Stimulated activated CD8-positive, alpha-beta memory T cell treated with anti-CD3 and anti-CD28 coated beads, Interleukin-15, amount 100 ng/mL, for 48 hours (primary cell): ENCODE measurements around the gene OPALIN.

Experiments used
- DNase-seq, 2 donors: peaks; one replicate each; pipeline ENCODE4 v3.0.0-alpha.2; 2020; ENCODE audit warnings: low read depth in 2 of 2

Gene OPALIN, protein sequence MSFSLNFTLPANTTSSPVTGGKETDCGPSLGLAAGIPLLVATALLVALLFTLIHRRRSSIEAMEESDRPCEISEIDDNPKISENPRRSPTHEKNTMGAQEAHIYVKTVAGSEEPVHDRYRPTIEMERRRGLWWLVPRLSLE

DNA sequence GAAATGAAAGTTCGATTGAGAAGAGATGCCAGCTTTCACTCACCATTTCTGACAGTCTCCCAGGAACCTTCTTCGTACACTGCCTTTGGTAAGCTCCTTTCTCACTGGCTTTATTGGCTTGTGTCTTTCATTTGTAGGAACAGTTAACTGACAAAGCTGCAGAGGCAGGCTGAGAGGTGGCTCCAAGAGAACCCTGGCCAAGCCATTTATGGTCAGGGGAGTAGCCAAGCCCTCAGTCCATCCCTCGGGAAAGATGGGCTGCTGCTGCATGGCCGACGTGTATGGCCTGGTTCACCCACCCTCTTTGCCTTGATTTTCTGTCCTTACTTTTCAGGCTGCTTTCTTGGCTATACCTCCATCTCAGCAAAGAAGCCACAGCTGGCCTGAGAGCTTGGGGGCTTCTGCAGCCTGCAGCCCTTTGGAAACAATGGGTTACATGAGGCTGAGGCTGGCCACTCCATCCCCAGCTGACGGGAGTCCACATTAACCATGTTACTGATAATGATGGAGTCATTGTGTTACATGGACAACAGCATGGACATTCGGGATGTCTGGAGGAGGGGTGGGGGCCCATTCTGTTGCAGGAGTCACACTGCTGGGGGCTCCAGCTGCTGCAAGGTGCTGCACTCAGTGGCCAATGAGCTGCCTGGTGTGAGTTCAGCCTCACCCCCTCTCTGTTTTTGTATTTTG, at the start of gene OPALIN:
OPALIN (minus strand) TSS at position 152 of the 690 bp plus-strand sequence; CDS start at position 46, 106 bp downstream.
- no peak for DNase-seq

DNA sequence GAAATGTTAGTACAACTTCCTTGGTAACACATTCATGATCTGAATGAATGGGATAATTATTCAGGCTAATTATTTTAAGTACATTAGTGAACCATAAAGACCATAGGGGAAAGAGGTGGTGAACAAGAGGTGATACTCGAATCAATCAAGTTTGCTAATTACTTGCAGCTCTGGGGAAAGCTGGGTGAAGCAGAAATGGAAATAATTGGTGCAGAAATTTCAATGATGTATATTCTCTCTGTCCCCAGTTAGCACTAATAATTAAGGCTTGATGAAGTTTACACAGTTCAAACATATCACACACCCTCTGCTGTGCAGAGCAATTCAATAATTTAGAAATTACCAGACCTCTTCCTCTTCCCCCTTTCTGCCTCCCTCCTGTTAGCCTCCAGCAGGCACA, 49.4 kb upstream of the OPALIN start:
- no peak for DNase-seq

DNA sequence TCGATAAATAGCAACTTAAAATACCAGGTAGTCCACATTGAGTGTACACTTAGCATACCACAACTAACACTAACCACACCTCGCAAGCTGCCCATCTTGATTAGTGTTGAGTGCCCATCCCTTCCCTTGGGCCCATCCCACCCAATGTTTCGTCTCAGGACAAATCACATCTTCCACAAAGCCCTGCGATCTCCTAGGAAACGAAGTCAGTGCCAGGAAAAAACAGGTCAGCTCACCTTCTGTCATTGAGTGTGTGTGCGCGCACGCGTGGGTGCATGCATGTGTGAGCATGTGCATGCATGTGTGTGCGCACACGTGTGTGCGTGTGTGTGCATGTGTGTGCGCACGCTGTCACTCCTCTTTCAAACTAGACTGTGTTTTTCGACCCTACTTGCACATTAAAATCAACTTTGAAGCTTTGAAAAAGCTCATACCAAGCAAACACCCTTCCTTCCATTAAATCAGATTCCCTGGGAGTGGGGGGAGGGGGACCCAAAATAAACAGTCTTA, 48.8 kb upstream of the OPALIN start:
- no peak for DNase-seq

DNA sequence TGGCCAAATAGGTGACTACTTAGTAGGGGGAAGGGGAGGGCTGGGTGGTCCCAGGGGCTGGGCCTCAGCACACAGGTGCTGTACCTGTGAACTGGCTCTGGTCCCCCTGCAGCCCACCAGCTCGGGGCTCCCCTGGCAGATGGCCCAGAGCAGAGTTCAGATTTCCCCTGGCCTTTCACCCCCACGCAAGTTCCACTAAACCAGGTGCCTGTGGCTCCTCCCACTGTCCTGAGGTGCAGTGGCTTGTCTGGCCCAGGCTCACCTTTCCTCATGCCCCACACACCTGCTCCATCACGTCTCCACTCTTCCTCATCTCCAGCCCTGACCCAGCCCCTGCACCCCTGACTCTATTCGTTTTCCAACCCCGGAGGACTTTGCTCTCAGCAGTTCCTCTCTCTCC, 47.3 kb upstream of the OPALIN start:
- DNase-seq: no peak

DNA sequence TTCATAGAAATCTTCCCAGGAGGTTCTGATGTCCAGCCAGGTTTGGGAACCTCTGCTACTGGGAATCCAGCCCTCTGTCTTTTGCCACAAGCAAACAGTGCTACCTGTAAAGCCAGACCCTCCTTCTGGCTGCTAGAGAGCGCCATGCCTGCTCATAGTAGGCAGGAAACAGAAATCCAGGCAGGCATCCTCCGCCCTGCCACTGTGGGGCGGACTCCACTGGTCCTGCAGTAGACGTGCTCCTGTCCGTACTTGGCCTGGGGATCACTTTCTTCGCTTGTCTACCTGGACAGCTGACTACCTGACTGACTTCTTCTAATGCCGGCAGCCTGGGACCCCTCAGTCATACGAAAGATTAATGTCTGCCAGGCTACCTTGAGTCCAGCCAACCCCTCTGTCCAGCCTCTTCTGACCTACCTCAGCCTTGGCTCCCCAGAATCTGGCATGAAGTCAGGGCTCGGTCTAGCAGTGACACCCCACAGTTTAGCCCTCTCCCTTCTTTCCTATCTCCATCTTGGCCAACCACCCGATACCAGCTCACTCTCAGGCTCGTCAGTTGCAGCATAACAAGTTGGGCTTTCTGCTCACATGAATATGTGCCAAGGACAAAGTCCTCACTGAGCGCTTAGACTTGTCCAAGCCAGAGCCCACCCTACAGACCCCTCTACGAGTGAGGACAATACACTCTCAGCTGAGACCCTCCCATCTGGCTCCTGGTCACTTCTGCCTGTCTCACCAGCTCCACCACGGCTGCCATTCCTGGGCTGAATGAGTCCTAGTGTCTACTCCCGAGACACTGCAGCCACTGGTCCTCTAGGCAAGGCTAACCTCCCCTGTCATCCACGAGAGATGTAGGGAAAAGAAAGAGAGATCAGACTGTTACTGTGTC, 43.9 kb upstream of the OPALIN start:
- no peak for DNase-seq

DNA sequence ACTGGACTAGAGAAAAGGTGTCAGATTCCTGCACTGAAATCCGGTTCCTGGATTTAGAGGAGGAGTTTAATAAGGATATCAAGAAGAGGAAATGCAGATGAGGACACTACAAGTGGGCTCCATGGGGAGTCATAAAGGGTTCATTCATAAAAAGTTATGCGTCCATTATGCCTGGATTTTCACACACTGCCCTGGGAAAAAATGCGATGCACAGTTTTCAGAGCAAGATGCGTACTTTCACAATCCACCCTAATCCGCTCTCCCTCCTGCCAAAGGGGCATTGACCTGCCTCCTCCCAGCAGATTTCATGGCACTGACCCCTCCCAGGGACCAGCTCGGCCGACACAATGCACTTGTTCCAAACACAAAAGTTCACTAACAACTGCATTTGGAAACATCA, 42.2 kb upstream of the OPALIN start:
- no peak for DNase-seq

DNA sequence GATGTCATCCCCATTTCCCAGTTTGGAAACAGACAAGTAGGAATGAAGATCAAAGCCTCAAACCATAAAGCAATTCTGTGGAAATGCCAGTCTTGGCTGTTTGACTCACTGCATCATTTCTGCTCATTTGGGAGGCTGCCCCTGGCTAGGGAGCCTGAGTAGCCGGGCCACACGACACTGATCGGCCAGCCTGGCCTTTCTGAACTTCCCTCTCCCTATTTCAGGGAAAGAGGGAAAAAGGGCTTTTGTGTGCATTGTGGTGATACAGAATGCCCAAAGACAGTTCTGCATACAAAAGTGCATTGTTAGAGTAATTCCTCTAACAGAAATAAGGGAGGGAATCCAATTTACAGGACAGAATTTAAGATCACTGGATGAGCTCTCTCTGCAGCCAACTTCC, 41.7 kb upstream of the OPALIN start:
- DNase-seq: no peak

DNA sequence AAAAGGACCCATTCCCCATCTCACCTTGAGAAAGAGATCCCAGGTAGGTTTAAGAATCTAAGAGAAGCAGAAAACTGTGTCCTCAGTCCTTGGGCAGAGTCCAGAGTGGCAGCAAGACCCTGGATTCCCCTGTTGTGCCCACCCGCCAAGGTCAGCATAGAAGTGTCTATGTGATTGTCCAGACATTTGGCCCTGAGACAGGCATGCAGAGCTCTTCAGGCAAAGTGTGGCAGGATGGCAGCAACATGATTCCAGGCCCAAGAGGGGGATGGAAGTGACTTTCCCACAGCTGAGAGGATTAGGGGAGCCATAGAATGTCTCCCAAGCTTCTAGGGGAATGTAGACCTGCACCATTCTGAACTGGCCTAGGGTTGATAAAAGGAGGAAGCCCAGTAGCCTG, 39.1 kb upstream of the OPALIN start:
- DNase-seq: no peak

DNA sequence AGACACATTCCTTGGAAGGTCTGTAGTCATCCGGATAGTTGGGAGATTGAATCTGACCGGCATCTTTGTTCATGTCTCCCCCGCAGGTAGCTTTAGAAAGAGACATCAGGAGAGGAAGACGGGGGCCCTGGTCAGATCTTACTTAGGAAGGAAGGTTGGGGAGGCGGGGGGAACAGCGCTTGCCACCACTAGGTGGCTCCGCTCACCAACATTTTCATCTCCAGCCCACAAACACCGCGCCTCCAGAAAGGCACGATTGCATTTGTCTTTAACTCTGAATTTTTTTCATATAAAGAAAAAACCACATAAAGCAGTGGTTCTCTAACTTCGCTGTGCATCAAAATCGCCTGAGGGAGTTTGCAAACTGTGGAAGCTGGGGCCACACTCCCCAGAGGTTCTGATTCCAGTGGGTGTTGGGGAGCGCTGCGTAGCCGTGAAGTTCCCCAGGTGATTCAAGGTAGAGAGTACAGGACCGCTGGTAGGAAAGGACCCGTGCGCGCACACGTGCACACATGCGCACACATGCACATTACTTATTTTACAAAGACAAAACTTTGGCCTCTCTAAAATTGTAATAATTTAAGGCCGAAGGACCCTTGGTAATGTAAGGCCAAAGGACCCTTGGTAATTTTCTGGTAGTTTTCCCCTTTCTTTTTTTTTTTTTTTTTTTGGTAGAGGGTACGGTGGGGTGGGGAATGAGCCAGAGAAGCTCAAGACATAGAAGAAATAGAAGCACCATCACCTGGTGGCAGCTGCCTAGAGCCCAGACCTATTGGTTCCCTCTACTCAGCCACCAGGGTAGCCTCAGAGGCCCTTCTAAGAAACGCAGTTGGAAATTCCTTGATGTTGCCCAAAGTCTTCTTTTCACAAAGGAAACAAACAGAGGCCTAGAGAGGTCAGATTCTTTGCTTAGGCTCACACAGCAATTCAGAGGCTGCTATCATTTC, 37.4 kb upstream of the OPALIN start:
- peak; percentile 27 to 30 for DNase-seq

DNA sequence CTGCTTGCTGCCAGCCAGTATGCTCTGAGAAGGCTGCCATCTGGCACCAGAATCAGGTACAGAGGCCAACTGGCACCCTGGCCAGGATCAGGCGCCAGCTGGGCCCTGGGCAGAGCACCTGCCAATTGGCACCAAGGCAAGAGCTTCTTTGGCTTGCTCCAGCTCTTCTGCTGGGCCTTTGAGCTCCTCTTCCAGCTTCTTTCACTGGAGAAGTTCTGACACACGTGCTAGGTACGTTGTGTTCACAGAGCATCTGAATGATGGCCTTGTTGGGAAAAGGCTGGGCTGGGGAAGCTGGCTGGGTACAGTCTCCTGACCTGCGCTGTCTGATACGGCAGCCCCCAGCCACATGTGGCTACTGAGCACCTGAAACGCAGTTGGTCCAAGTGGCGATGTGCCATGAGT, 31.7 kb upstream of the OPALIN start:
- no peak for DNase-seq

DNA sequence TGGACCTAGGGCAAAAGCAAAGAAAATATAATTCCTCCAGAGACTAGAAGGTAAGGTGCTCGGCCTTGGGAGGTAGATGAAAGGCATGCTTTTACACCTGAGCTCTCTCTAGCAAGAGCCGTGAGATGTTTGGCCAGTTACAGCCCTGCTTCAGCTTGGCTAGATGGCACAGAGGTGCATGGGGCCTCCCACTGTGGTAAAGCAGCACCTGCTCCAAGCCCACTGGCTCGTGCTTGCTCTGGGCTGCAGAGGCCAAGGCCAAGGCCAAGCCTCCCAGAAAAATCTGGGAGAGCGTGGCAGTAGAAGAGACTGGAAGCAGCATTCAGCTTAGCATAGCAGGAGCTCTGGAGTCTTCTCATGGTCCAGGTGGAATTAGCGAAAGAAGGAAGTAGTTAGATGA, 31.0 kb upstream of the OPALIN start:
- DNase-seq: no peak

DNA sequence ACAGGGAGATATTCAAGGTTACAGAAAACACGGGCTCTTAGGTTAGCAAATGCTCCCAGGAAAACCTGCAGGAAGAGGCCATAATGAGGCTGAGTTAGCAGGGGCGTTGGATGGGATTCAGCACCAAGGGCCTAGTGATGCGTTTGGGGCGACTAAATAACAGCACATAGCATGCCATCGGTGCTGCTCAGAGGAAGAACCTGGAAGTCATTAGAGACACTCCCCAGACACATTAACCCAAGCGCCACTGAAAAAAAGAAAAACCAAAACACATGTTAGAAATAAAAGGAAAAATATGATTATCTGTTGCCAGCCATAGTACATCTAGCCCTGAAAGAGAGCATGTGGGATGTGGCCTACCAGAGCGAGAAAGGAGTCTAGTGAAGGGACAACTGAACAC, 28.8 kb upstream of the OPALIN start:
- no peak for DNase-seq

DNA sequence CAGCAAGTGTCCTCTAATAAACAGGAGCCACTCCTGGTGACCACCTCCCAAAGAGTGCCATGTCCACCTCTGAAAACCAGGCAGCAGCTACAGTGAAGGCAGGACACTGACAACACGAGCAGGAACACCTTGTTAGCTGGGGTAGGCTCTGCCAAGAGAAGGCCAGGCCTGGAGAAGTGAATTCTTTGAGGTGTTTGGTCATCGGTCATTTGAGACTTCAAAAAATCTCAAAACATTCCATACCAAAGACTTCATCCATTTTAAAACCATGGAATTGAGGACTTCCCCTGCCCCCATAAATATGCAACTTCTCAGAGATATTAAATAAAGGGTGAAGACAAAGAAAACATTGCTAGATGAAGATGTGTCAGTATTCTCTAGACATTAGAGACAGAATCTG, 28.4 kb upstream of the OPALIN start:
- DNase-seq: no peak

DNA sequence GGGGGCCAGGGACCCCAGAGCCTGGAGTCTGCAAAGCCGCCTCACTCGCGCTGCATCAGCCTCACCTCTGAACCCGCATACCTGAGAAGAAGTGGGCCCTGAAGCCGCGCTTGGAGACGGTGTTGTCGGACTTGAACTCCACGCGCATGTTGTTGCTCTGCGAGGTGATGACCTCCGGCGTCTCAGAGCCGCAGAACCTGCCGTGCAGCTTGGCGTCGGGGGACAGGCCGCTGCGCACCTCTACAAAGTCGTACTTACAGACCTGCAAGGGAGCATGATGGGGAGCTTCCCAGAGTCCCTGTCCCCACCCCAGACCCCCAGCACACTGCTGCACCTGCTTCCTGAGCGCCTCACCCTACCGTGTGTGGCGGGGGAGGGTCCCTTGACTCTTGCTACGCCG, 25.7 kb upstream of the OPALIN start:
- DNase-seq: no peak

DNA sequence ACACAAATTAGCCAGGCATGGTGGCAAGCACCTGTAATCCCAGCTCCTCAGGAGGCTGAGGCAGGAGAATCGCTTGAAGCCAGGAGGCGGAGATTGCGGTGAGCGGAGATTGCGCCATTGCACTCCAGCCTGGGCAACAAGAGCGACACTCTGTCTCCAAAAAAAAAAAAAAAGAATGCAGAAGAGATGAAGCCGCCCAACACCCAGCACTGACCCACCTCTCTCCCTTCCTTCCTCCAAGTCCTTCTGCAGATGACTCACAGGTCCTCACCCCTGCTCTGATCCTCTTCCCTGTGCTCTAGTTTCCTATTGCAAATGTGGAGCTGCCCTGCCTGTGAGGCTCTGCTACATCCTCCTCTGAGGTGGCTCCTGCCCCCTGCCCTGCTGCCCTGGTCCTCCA, 22.0 kb upstream of the OPALIN start:
- no peak for DNase-seq

DNA sequence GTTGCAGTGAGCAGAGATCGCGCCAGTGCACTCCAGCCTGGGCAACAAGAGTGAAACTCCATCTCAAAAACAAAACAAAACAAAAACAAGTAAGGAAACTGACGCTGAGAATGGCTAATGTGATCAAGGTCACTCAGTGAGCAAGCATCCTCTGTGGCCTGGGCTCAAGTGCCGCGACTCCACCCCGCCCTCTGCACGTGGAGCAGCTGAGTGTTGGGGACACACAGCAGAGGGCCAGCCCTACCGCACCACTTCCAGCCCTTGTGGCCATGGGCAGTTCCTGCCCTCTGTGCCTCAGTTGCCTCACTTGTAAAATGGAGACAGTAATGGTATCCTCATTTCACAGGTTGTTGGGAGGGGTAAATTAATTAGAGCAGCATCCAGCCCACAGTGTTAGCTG, 21.0 kb upstream of the OPALIN start:
- no peak for DNase-seq

DNA sequence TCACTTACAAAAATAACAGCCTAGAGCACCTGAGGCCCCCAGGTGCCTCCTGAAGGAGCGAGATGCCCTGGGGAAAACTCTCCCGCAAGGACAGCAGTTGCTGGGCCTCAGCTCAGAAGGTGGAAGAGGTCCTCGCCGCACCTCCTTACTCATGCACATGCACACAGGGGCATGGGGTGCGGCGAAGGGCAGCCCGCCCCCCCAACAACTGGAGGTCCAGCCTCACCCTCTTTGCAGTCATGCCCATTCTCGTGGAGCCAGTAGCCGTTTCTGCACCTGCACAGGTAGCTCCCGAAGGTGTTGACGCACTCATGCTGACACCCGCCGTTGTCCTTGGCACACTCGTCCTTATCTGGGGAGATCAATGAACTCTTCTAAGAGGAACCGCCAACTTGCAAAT, 19.9 kb upstream of the OPALIN start:
- DNase-seq: no peak

DNA sequence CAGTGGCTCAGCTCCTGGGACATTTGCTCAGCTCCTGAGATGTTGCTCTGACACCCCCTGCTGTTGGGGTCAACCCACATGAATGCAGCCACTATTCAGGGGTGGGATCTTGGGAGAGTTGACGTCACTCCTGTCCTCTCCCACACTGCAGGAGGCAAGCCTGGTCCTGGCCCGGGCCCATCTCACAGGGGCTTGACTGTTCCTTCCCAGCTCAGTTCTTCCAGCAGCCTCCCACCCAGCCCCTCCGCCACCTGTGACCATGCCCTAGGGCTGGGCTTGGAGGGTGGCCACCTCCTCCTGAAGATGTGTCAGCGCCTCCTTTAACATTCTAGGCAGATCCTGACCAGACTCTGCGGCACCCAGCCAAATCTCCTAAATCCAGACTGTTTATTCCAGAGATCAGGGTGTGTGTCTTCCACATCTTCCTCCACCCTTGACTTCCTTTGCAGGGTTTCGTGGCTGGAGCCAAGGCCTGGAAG, 19.1 kb upstream of the OPALIN start:
- DNase-seq: no peak

DNA sequence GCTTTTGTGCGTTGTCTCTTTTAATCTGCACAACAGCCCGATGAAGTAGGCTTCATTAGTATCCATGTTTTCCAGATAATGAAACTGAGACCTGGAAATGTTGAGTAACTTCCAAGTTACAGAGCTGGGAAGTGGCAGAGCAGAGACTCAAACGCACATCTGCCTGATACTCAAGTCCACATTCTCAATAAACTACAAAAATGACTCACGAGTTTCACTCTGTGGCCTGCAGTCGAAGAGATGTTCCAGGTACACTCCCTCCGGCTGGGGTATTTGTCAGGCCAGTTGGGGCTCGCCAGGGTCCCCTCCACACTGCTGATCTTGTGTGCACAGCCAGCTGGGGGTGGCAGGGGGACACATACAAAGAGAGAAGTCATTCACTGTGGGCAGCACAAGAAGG, 17.7 kb upstream of the OPALIN start:
- DNase-seq: no peak

DNA sequence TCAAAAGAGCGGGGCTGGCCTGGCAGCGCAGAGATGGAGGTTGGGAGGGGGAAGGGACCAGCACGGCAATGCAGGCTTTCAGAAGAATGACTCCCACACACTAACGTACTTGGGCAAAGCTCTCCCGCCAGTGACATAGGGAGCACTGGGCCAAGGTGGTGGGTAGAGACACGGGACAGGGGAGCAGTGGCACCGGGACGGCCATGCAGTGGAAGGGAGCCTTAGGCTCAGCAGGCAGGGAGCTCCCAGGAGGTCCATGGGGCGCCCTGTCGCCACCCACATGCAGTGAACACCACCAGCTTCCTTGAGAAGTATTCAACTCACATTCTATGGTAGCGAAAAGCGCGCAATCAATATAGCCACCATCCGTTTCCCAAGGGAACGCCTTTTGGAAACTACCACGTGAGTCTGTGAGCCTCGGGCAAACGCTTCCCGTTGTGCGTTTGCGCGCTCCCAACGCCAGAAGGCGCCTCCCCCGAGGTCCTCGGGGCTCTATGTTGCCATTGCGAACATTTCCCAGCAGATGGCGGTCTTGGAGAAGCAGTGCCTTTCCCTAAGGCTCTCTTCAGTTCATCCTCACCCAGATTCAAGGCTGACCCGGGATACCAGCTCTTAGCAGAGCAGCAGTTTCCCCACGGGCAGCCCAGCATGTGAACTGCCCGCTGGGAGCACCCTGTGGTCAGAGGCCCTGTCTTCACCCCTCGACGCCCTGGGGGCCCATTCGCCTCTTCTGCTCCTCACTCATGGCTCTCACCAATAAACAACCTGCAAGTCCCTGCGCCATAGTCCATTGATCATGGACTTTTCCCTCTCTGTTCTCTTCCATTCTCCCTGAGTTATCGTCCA, 16.4 kb upstream of the OPALIN start:
- DNase-seq: peak; percentile 55 to 56

DNA sequence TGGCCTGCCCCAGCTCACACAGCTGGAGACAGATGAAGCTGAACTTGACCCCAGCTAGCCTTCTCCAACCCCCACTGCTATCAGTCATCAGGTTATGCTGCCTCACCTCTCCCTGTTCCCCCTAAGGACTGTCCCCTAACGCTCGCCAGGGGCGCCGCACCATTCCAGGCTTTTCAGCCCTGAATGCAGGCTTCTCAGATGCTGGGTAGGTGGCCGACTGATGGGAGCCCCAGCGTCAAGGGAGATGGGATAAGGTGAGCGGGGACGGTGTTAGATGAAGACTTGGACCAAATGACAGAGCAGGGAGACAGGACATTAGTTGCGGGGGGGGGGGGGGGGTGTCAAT, 15.8 kb upstream of the OPALIN start:
- DNase-seq: no peak
